DMS53 (cell line): Measurements from ENCODE around the gene HIPK2.
A peak's percentile ranks its signal among the peaks of the same experiment; 100 is the strongest.

Experiments
- DNase-seq: peaks from one replicate; lab custom pipeline; 2025; lab: John Stamatoyannopoulos, UW

HIPK2 gene

GRCh38 chr7:139536152-139536551 lies 241.6 kb downstream of the HIPK2 start:
- DNase-seq = no peak

DNA sequence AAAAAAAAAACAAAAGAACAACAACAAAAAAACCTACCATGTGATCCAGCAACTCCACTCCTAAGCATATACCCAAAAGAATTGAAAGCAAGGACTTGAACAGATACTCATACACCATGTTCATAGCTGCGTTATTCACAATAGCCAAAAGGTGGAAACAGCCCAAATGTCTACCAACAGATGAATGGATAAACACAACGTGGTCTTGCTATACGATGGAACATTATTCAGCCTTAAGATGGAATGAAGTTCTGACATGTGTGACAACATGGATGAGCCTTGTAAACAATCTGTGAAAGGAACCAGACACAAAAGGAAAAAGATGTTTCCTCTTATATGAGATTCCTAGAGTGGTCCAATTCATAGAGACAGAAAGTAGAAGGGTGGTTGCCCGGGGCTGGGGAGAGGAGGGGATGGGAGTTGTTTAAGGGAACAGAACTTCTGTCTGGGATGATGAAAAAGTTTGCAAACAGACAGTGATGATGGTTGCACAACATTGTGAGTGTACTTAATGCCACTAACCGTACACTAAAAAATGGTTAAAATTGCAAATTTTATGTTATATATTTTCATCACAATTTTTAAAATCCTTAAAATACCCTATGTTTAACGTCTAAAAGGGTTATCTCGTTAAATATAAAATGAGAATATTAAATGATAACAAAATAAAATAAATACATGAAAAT lies 242.7 kb downstream of the HIPK2 start:
- DNase-seq = no peak

DNA sequence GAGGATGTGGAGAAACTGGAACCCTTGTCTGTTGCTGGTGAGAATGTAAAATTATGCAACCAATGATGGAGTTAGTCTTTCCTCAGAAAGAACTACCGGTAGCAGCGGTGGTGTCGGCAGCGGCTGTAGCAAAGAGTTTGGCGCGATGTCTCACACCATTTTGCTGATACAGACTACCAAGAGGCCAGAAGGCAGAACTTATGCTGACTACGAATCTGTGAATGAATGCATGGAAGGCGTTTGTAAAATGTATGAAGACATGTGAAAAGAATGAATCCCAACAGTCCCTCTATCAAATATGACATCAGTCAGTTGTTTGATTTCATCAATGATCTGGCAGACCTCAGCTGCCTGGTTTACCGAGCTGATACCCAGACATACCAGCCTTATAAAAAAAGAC lies 243.7 kb downstream of the HIPK2 start:
- no peak for DNase-seq

- no peak for DNase-seq
Observed at GRCh38 chr7:139532636-139533155, 245.1 kb downstream of the HIPK2 start.

GRCh38 chr7:139531094-139531493 lies 246.7 kb downstream of the HIPK2 start:
- no peak for DNase-seq

DNA sequence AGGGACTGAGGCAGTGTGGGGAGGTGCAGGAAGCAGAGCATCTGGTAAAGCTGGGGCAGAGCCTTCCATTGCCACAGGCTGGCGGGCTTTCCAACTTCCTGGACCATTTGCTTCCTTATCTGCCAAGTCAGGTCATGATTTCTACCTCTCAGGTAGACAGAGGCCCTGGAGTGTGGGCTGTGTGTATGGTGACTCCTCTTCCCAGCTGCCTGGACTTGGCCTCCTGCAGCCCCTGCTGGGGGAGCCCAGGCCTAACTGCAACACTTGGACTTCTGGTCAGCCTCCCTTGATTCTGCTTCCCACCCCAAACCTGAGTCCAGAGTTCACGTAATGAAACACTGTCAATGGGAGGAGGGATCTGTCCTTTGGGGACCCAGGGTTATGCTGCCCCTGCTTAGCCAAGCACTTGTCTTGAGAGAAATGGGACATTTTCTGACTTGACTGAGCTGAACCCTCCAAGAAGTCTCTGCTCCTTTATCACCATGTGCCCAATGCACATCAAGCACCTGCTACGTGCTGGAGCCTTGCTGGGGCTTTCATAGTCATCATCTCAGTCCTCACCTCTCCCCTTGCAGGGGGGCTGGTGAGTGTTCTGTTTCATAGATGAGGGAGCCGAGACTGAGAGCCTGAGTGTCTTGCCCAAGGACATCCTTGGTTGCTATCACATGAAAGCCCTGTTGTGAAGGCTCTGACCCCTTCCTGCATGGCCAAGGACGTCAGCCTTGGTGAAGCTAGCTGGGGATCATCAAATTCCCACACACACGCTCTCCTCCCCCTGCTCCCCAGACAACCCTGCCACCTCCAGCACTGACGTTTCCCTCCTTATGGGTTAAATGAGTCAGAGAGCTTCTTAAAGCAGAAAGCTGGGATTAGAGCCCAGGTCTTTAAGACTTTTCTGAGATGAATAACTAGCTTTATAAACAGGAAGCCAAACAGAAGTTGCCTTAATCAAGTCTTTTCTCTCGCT lies 250.9 kb downstream of the HIPK2 start:
- DNase-seq = no peak

DNA sequence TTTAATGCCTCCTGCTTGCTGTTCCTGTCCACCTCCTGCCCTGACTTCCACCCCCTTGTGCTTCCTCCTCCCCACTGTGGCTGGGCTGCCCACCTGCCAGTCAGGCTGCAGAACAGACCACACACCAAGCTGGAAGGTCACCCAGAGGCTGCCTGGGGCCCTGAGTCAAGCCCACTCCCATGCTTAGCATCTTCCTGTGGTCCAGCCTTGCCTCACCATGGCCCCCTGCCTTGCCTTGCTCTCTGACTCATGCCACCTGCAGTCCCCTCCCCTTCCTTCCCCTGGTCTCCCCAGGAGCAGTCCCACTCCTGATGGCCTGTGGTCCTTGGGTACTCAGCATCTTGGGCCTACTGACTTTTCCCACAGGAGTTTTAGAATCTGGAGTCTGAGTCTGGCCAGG lies 252.0 kb downstream of the HIPK2 start:
- DNase-seq = no peak

- no peak for DNase-seq
Observed at GRCh38 chr7:139525239-139525638, 252.6 kb downstream of the HIPK2 start.

DNA sequence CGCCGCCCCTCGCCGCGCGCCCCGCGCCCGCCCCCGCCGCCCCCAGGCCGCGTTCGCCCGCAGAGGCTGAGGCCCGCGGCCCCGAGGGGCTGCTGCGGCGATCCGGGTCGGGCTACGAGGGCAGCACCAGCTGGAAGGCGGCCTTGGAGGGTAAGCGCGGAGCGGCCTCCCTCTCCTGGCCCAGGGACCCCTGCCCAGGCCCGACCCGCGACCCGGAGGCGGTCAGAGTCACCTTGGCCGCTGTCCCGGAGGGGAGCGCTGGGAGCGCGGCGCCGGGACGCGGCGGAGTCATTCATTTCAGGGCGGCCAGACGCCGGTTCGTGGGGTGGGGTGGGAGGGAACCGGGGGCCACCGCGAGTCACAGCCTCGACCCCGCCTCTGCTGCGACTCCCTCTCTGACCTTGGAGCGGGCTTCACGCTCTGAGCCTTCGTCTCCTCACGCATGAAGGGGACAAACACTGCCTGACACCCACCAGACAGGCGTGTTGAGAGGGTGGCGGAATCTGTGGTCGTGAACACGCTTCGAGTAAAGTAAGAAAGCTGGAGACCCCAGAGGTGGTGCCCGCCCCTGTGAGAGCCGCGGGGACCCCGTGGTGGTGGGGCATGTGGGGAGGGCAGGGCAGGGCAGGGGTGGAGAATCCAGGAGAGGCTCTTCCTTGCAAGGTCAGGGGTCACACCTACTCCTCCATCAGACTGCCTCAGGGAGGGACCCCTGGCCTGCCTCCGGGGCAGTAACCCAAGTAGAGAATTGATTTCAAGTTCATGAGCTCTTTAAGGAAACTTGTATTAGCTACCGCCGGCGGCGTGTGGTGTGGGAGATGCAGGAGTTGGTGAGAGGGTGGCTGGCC lies 253.6 kb downstream of the HIPK2 start:
- no peak for DNase-seq

- peak; percentile 58 for DNase-seq
Observed at GRCh38 chr7:139523199-139523941, 254.4 kb downstream of the HIPK2 start, which contains the start of gene CLEC2L. Gene CLEC2L (plus strand): TSS chr7:139523685. CDS start chr7:139523928, 243 bp downstream.

- peak; percentile 46 for DNase-seq
Observed at GRCh38 chr7:139522830-139523198, 255.0 kb downstream of the HIPK2 start.

DNA sequence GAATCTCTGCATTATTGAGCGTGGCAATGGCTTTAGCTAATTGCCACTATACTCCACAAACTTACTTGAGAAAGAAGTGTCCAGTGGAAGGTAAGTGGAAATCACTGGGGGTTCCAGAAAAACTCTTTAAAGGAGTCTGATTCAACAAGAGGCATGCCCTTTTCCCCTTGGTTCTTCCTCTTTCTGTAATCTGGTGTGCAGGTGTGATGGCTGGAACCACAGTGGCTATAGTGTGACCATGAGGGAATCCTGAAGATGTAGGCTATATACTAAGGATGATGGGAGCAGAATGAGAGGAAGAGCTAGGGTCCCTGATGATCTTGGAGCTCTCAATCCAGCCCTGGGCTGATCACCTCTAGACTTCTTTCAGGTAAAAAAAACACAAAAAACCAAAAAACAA lies 256.4 kb downstream of the HIPK2 start:
- no peak for DNase-seq

DNA sequence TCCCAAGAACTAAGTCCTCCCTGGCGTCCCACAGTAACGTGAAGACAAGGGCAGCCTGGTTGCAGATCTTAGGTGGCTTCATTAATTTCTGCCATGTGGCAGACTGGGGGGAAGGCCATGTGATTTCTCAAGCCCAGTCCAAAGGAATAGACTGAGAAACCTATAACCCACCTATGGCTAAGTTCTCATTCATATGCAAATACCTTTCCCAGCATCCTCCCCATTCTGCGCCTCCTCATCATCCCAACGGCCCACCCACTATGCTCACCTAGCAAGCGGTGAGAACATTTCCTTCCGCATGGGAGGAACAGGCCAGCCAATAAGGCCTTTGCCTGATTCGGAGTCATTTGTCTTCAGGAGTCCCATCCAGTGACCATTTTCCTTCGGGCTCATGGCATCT lies 262.5 kb downstream of the HIPK2 start:
- DNase-seq = no peak
